ENCODE measurements around the gene BRINP3.

Gene BRINP3

DNA sequence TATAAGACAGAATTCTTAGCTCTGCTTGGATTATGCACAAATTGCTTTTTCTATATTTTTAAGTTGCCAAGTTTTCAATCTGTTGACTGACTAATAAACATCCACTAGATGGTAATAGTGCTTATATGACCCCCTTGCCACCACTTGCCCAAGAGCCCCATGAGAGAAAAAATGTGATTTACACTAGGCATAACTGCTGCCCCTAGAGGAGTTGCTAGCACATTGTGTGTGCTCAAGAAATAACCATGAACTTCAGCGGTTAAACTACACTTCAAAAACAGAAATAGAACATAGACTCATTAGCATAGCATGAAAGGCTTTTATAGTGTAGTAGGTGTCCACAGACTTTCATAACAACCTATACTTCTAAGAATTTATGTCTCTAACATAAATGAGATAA is 61.4 kb downstream of the BRINP3 start:
- no peak overlapping the region for H3K27ac ChIP-seq (ENCODE audit: low read depth, low read length)
- H2AFZ ChIP-seq (ENCODE audit: insufficient read depth, low read length, poor library complexity), result no peak overlapping the region
- no peak overlapping the region for H3K4ac ChIP-seq (ENCODE audit: low read depth, low read length)
- H4K8ac ChIP-seq (ENCODE audit: low read depth, low read length), result no peak overlapping the region
- H3K4me1 ChIP-seq (ENCODE audit: control insufficient read depth in 1 of 2, insufficient read depth in 2 of 2, low read length in 2 of 2), result no peaks in the 10 kb centered on the region
- no peaks in the 10 kb centered on the region for H3K9me3 ChIP-seq (ENCODE audit: insufficient read depth, low read depth, low read length)
- H3K79me1 ChIP-seq (ENCODE audit: low read length), result no peaks in the 10 kb centered on the region
- H3K23ac ChIP-seq (ENCODE audit: low read length), result no peak overlapping the region
- no peak overlapping the region for H3K18ac ChIP-seq (ENCODE audit: low read length)
- no peaks in the 10 kb centered on the region for H3K36me3 ChIP-seq (ENCODE audit: control insufficient read depth in 1 of 2, insufficient read depth in 2 of 2, low read length in 2 of 2)
- H4K12ac ChIP-seq (ENCODE audit: low read depth, low read length), result no peak overlapping the region
- no peak overlapping the region for H2BK12ac ChIP-seq (ENCODE audit: low read length)
- WGBS (ENCODE audit: extremely low coverage, insufficient coverage, insufficient read length), result no CpG with 5 or more reads among the region's 1 CpG
- H3K79me2 ChIP-seq (ENCODE audit: control insufficient read depth, insufficient read depth, low read length, poor library complexity), result no peaks in the 10 kb centered on the region
- H3K9ac ChIP-seq (ENCODE audit: low read length), result no peak overlapping the region
- no peak overlapping the region for H3K4me3 ChIP-seq (ENCODE audit: low read depth, low read length)
- H3K14ac ChIP-seq (ENCODE audit: low read length), result no peak overlapping the region
- H3K4me2 ChIP-seq (ENCODE audit: low read length), result no peak overlapping the region
- H4K91ac ChIP-seq (ENCODE audit: low read depth, low read length), result no peak overlapping the region
- no peak overlapping the region for H2AK5ac ChIP-seq (ENCODE audit: low read length)
- no peak for DNase-seq
- no peak overlapping the region for H2BK120ac ChIP-seq (ENCODE audit: insufficient read depth, low read length, poor library complexity)
- H3K27me3 ChIP-seq (ENCODE audit: insufficient read depth, low read length), result no peaks in the 10 kb centered on the region
- H2BK5ac ChIP-seq (ENCODE audit: low read depth, low read length, poor library complexity), result no peak overlapping the region

DNA sequence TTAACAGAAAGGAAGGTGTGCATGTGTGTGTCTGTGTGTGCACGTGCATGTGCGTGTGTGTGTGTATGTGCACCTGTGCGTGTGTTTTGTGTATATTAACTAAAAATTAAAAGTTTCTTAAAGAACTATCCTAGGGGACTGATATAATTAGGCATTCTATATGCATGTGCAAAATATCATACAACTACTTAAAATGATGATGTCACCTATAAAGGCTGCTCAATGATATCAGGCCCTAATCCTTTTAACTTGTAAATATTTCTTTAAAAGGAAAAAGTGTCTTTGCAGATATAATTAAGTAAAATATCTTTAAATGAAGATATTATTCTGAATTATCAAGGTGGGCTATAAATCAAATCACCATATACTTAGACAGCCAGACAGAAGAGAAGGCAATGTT is 64.5 kb downstream of the BRINP3 start:
- no peak overlapping the region for H2AK5ac ChIP-seq (ENCODE audit: low read length)
- no peak overlapping the region for H3K9ac ChIP-seq (ENCODE audit: low read length)
- H3K27ac ChIP-seq (ENCODE audit: low read depth, low read length), result no peak overlapping the region
- no peak overlapping the region for H4K8ac ChIP-seq (ENCODE audit: low read depth, low read length)
- no peak overlapping the region for H3K23ac ChIP-seq (ENCODE audit: low read length)
- H3K27me3 ChIP-seq (ENCODE audit: insufficient read depth, low read length), result no peaks in the 10 kb centered on the region
- no peak overlapping the region for H3K4me2 ChIP-seq (ENCODE audit: low read length)
- H3K14ac ChIP-seq (ENCODE audit: low read length), result no peak overlapping the region
- H4K91ac ChIP-seq (ENCODE audit: low read depth, low read length), result no peak overlapping the region
- H3K4ac ChIP-seq (ENCODE audit: low read depth, low read length), result no peak overlapping the region
- no peak for DNase-seq
- no CpG with 5 or more reads among the region's 3 CpGs for WGBS (ENCODE audit: extremely low coverage, insufficient coverage, insufficient read length)
- no peak overlapping the region for H4K12ac ChIP-seq (ENCODE audit: low read depth, low read length)
- no peak overlapping the region for H3K4me3 ChIP-seq (ENCODE audit: low read depth, low read length)
- no peaks in the 10 kb centered on the region for H3K36me3 ChIP-seq (ENCODE audit: control insufficient read depth in 1 of 2, insufficient read depth in 2 of 2, low read length in 2 of 2)
- H3K18ac ChIP-seq (ENCODE audit: low read length), result no peak overlapping the region
- H3K79me1 ChIP-seq (ENCODE audit: low read length), result no peaks in the 10 kb centered on the region
- no peaks in the 10 kb centered on the region for H3K4me1 ChIP-seq (ENCODE audit: control insufficient read depth in 1 of 2, insufficient read depth in 2 of 2, low read length in 2 of 2)
- no peak overlapping the region for H2BK120ac ChIP-seq (ENCODE audit: insufficient read depth, low read length, poor library complexity)
- no peak overlapping the region for H2AFZ ChIP-seq (ENCODE audit: insufficient read depth, low read length, poor library complexity)
- no peak overlapping the region for H2BK12ac ChIP-seq (ENCODE audit: low read length)
- H2BK5ac ChIP-seq (ENCODE audit: low read depth, low read length, poor library complexity), result no peak overlapping the region
- no peaks in the 10 kb centered on the region for H3K79me2 ChIP-seq (ENCODE audit: control insufficient read depth, insufficient read depth, low read length, poor library complexity)
- H3K9me3 ChIP-seq (ENCODE audit: insufficient read depth, low read depth, low read length), result no peaks in the 10 kb centered on the region

DNA sequence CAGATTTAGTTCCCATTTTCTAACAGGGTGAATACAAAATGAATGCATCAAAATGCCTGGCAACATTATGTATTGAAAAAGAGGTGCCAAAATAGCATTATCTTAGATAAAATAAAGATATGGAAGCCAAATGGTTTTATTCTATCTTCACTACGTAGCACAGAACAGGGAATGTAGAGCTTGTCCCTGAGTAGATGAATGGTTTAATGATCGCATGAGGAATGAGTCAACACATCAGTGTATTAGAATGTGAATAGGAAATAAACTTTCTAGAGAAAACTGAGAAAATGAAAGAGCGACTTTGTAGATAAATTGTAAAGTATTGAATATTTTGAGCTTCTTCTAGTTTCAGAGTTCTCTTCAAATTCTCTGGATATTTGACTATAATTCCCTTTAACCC is 74.3 kb downstream of the BRINP3 start:
- H2BK12ac ChIP-seq (ENCODE audit: low read length), result no peak overlapping the region
- no peaks in the 10 kb centered on the region for H3K4me1 ChIP-seq (ENCODE audit: control insufficient read depth in 1 of 2, insufficient read depth in 2 of 2, low read length in 2 of 2)
- no peak overlapping the region for H3K27ac ChIP-seq (ENCODE audit: low read depth, low read length)
- no peaks in the 10 kb centered on the region for H3K79me2 ChIP-seq (ENCODE audit: control insufficient read depth, insufficient read depth, low read length, poor library complexity)
- no peak overlapping the region for H2BK120ac ChIP-seq (ENCODE audit: insufficient read depth, low read length, poor library complexity)
- H3K4me3 ChIP-seq (ENCODE audit: low read depth, low read length), result no peak overlapping the region
- H4K8ac ChIP-seq (ENCODE audit: low read depth, low read length), result no peak overlapping the region
- H3K27me3 ChIP-seq (ENCODE audit: insufficient read depth, low read length), result no peaks in the 10 kb centered on the region
- no peaks in the 10 kb centered on the region for H3K36me3 ChIP-seq (ENCODE audit: control insufficient read depth in 1 of 2, insufficient read depth in 2 of 2, low read length in 2 of 2)
- no peak overlapping the region for H3K9ac ChIP-seq (ENCODE audit: low read length)
- H3K23ac ChIP-seq (ENCODE audit: low read length), result no peak overlapping the region
- no peak overlapping the region for H4K91ac ChIP-seq (ENCODE audit: low read depth, low read length)
- no peak overlapping the region for H3K4me2 ChIP-seq (ENCODE audit: low read length)
- H2AK5ac ChIP-seq (ENCODE audit: low read length), result no peak overlapping the region
- no peak overlapping the region for H4K12ac ChIP-seq (ENCODE audit: low read depth, low read length)
- DNase-seq, result no peak
- H3K4ac ChIP-seq (ENCODE audit: low read depth, low read length), result no peak overlapping the region
- WGBS (ENCODE audit: extremely low coverage, insufficient coverage, insufficient read length), result no CpG with 5 or more reads among the region's 3 CpGs
- H2AFZ ChIP-seq (ENCODE audit: insufficient read depth, low read length, poor library complexity), result no peak overlapping the region
- H3K79me1 ChIP-seq (ENCODE audit: low read length), result no peaks in the 10 kb centered on the region
- H2BK5ac ChIP-seq (ENCODE audit: low read depth, low read length, poor library complexity), result no peak overlapping the region
- H3K18ac ChIP-seq (ENCODE audit: low read length), result no peak overlapping the region
- H3K14ac ChIP-seq (ENCODE audit: low read length), result no peak overlapping the region
- no peaks in the 10 kb centered on the region for H3K9me3 ChIP-seq (ENCODE audit: insufficient read depth, low read depth, low read length)

- Histone ChIP-seq H3K9ac (ENCODE audit: low read length) (no peak overlapping the region), H3K4me2 (ENCODE audit: low read length) (no peak overlapping the region)
Observed at GRCh38 chr1:190399233-190399632, 78.4 kb downstream of the BRINP3 start.

More at GRCh38 chr1:190399233-190399632, 78.4 kb downstream of the BRINP3 start:
- Histone ChIP-seq H3K14ac (ENCODE audit: low read length) (no peak overlapping the region), H3K79me2 (ENCODE audit: control insufficient read depth, insufficient read depth, low read length, poor library complexity) (no peaks in the 10 kb centered on the region), H3K23ac (ENCODE audit: low read length) (no peak overlapping the region), H4K91ac (ENCODE audit: low read depth, low read length) (no peak overlapping the region), H4K8ac (ENCODE audit: low read depth, low read length) (no peak overlapping the region), H2BK120ac (ENCODE audit: insufficient read depth, low read length, poor library complexity) (no peak overlapping the region), H2AFZ (ENCODE audit: insufficient read depth, low read length, poor library complexity) (no peak overlapping the region), H3K36me3 (ENCODE audit: control insufficient read depth in 1 of 2, insufficient read depth in 2 of 2, low read length in 2 of 2) (no peaks in the 10 kb centered on the region), H3K4ac (ENCODE audit: low read depth, low read length) (no peak overlapping the region), H4K12ac (ENCODE audit: low read depth, low read length) (no peak overlapping the region), H3K4me3 (ENCODE audit: low read depth, low read length) (no peak overlapping the region), H3K4me1 (ENCODE audit: control insufficient read depth in 1 of 2, insufficient read depth in 2 of 2, low read length in 2 of 2) (no peaks in the 10 kb centered on the region), H3K27me3 (ENCODE audit: insufficient read depth, low read length) (no peaks in the 10 kb centered on the region), H3K79me1 (ENCODE audit: low read length) (no peaks in the 10 kb centered on the region), H3K27ac (ENCODE audit: low read depth, low read length) (no peak overlapping the region), H3K9me3 (ENCODE audit: insufficient read depth, low read depth, low read length) (no peaks in the 10 kb centered on the region), H2BK12ac (ENCODE audit: low read length) (no peak overlapping the region), H3K18ac (ENCODE audit: low read length) (no peak overlapping the region), H2AK5ac (ENCODE audit: low read length) (no peak overlapping the region), H2BK5ac (ENCODE audit: low read depth, low read length, poor library complexity) (no peak overlapping the region)
- no peak for DNase-seq
- WGBS (ENCODE audit: extremely low coverage, insufficient coverage, insufficient read length), result no CpG with 5 or more reads among the region's 3 CpGs

All from trophoblast cell (in vitro differentiated cells and primary cell).